Transverse colon (tissue), 4 donors: ENCODE results near the gene C4BPA.

ENCODE experiments used
- POLR2A ChIP-seq: fragments of 450-650 bp; IDR thresholded peaks from one replicate; pipeline ENCODE4 v1.6.1; 2016; ENCODE audit warnings: antibody characterized with exemption, mild to moderate bottlenecking, moderate library complexity
- POLR2AphosphoS5 ChIP-seq, 3 donors: sonication (generic); formaldehyde crosslinking; IDR thresholded peaks; one replicate each; pipeline ENCODE4 v1.6.1; 2016; ENCODE audit warnings: antibody characterized with exemption in 3 of 3
- TF ChIP-seq, protein P1 (sequence below), 5 experiments: fragments of 200-600 bp in 3 of 5; fragments of 450-650 bp in 2 of 5; sonication (generic) in 3 of 5; IDR thresholded peaks; 1 replicate in 2 of 5; 2 replicates in 3 of 5; pipeline ENCODE4 v1.5.1; 2016 to 2017; ENCODE audit warnings: antibody characterized with exemption in 5 of 5, inconsistent platforms in 3 of 5, mild to moderate bottlenecking in 2 of 5, moderate library complexity in 1 of 5

DNA sequence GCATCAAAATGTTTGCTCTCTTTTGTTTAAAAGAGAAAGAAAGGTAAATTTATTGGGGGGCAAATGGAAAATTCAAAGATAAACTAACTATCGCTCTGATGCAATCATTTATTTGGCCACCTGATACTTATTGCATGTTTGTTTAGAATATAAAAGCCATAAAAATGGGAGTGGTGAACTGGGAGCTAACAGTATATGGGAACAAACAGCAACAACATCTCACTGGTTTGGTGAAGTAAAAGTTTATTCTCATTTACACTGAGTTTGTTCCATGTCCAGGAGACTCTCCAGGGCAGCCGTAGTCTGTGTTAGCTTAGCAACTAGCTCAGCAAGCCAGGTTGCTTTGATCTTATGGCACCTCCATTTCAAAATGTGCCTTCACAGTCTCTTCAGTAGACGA lies 20.4 kb downstream of the C4BPA start:
- TF ChIP-seq, protein P1, sequence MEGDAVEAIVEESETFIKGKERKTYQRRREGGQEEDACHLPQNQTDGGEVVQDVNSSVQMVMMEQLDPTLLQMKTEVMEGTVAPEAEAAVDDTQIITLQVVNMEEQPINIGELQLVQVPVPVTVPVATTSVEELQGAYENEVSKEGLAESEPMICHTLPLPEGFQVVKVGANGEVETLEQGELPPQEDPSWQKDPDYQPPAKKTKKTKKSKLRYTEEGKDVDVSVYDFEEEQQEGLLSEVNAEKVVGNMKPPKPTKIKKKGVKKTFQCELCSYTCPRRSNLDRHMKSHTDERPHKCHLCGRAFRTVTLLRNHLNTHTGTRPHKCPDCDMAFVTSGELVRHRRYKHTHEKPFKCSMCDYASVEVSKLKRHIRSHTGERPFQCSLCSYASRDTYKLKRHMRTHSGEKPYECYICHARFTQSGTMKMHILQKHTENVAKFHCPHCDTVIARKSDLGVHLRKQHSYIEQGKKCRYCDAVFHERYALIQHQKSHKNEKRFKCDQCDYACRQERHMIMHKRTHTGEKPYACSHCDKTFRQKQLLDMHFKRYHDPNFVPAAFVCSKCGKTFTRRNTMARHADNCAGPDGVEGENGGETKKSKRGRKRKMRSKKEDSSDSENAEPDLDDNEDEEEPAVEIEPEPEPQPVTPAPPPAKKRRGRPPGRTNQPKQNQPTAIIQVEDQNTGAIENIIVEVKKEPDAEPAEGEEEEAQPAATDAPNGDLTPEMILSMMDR (IDR thresholded peaks at IDR 0.05) = no peak
- TF ChIP-seq POLR2A = no peak
- TF ChIP-seq POLR2AphosphoS5 (IDR thresholded peaks at IDR 0.05) = no peak
